GM13977 (cell line): ENCODE results near the gene VENTX.

Experiments used
- DNase-seq: peaks from one replicate; pipeline ENCODE4 v3.0.0; 2012; ENCODE audit warnings: low spot score
- in situ Hi-C: fragments of 300-500 bp; cut with MboI; formaldehyde crosslinking; loops from one replicate; pipeline ENCODE4 v1.12.0; 2022; ENCODE audit warnings: low sequenced_read_pairs, low pct_unique_long_range_greater_than_20kb, mixed read lengths, inconsistent platforms; ENCODE audit not compliant: unreplicated experiment
- TF ChIP-seq, protein P1 (sequence below): IDR thresholded peaks from 2 replicates; pipeline ENCODE4 v1.5.1; 2012; ENCODE audit warnings: mild to moderate bottlenecking, control low read depth; ENCODE audit not compliant: insufficient read depth; ENCODE audit errors: extremely low read depth, missing control alignments

The VENTX gene

DNA sequence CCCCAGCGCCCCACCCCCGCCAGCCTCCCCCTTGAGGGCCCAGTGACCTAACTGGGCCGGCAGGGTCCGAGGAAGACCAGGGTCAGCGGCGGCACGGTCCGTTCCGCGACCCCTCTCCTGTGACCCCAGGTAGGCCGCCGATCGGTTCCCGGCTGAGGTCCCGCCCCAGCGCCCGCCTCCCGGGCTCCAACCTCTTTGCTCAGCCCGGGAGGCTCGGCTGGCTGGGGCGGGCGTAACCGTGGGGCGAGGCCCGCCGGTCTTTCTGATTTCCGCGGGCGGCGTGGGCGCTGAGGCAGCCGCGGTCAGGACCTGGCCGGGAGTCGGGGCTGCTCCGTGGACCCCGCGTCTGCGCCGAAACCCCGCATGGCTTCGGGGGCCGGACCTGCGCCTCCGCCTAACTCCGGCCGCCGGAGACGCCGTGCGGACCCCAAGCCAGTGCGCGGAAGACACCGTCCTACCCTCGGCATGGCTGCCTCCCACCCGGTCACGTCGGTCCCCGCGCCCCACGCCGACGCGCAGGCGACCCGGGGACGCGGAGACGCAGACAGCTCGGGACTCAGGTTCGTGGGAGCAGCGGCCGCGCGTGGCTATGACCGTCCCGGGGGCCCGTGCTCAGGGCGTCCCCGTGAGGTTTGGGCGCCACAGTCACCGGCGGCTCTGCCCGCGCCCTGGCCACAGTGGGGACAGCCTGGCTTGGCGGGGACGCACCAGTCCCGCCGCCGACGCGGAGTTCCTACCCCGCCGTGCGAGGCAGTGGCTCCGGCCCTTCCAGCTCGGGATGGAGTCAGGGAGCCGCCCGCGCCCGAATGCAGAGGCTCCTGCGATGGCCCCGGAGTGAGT is 1.0 kb upstream of the VENTX start:
- no peak for DNase-seq
- TF ChIP-seq, protein P1, sequence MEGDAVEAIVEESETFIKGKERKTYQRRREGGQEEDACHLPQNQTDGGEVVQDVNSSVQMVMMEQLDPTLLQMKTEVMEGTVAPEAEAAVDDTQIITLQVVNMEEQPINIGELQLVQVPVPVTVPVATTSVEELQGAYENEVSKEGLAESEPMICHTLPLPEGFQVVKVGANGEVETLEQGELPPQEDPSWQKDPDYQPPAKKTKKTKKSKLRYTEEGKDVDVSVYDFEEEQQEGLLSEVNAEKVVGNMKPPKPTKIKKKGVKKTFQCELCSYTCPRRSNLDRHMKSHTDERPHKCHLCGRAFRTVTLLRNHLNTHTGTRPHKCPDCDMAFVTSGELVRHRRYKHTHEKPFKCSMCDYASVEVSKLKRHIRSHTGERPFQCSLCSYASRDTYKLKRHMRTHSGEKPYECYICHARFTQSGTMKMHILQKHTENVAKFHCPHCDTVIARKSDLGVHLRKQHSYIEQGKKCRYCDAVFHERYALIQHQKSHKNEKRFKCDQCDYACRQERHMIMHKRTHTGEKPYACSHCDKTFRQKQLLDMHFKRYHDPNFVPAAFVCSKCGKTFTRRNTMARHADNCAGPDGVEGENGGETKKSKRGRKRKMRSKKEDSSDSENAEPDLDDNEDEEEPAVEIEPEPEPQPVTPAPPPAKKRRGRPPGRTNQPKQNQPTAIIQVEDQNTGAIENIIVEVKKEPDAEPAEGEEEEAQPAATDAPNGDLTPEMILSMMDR: no peak
- in situ Hi-C loops: no loop called here

DNA sequence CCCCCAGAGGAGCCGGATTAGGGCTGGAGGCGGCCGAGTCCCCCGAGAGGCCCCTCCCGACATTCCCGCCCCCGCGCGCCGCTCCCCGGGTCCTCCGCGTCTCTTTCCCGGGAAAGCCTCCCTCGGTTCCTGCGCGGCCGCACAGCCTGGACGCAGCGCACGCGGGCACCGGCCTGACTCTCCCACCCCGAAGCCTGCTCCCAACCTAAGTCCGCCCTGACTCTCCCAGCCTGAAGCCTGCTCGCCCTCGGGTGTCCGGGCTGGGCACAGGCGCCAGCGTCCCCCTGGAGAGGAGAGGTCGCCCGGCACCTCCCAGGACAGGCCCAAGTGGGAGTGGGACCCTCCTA is 441 bp upstream of the VENTX start:
- DNase-seq: no peak
- TF ChIP-seq, protein P1: no peak
- in situ Hi-C loops: no loop called here

DNA sequence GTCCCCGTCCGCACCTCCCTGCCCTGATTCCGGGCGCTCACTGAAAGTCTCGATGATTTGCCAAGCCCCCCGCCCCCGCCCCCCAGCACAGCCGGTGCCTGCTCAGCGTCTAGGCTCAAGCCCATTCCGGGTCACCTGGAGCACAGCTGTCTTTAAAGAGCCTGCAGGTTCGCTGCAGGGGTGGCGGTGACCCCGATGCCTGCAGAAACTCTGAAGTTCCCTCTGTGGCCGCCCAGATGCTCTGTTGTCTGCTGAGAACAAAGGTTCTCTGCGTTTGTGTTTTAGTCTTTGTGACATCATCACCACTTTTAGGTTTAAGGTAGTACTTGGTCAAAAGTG is 780 bp downstream of the VENTX start:
- TF ChIP-seq, protein P1: no peak
- DNase-seq: no peak
- in situ Hi-C loops: no loop called here

DNA sequence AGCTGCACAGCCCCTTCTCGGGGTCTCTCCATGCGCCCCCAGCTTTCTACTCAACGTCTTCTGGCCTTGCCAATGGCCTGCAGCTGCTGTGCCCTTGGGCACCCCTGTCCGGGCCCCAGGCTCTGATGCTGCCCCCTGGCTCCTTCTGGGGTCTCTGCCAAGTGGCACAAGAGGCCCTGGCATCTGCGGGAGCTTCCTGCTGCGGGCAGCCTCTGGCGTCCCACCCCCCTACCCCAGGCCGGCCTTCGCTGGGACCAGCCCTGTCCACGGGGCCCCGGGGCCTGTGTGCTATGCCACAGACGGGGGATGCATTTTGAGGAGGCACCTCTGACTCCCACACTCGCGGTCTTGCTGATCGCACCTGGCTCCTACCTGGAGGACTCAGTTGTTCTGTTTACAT is 2.3 kb downstream of the VENTX start:
- in situ Hi-C loops: no loop called here
- TF ChIP-seq, protein P1: no peak
- no peak for DNase-seq

DNA sequence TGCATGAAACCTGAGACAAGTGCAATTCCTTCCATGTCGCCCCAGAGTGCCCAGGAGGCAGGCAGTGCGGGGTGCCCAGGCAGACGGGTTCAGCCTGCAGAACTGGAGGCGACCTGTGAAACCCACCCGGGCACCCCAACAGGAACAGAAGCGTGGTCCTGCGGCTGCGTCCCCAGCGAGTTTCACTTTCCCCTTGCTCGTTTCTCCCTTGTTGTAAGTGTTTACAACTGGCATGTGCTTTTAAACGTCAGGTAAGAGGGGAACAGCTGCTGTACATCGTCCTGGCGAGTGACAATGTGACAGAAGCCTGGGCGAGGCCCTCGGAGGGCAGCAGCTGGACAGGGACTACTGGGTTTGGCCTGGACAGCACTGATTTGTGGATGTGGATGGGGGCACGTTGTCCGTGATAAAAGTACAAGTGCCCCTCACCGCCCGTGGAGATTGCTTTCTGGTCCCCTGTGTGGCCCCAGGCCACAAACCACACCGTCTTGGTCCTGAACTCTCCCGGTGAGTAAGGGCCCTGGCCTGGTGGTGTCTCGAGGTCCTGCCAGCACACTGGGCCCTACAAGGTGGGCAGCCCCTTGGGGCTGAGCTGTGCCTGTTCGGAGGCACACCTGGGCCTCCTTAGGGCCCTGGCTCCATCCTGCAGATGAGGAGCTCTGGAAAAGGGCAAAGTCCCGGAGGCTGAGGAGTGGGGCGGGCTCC is 4.0 kb downstream of the VENTX start:
- TF ChIP-seq, protein P1: no peak
- DNase-seq: no peak
- in situ Hi-C loops: no loop called here

DNA sequence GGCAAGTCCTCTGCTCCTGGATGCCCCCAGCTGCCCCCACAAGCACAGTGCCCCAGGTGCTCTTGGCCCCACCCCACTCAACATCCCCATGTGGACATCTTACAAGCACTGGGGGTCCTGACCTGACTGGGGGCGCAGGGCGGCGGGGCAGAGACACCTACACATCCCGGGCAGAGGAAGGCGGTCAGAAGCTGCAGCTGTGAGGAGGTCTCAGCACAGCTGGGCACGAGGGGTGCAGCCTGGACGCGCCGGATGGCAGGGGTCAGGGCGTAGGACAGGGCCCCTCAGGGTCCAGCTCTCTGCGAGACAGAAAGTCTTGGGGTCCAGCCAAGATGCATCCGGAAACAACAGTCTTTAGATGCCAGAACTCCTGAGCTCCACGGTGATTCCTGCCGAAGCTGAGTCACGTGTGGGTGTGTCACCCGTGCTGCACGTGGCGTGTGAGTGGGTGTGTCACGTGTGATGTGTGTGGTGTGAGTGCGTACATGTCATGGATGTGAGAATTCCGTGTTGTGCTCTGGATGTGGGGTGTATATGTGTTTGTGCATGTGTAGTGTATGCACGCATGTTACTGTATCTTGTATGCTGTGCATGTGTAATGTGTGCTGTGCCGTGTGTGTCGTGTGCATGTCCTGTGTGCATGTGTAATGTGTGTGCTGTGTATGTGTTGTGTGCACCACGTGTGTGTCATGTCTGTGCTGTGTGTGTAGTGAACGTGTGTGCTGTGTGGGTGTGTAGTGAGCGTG is 5.1 kb downstream of the VENTX start:
- TF ChIP-seq, protein P1: no peak
- DNase-seq: no peak
- in situ Hi-C loops: no loop called here
